ENCODE results near the gene ZNF774. TPM values are rescaled to one million over a fixed set of nuclear protein-coding genes. Genes with fewer than 3 reads are reported as not detected.

The ZNF774 gene
- total and polyA plus RNA-seq, 10 of the 15 experiments (the other 5 are each of a cell fraction or from before 2014, with no cell fraction given) = 0.35 to 2.5 (median 1.7) TPM

- TF ChIP-seq CTCF (IDR thresholded peaks at IDR 0.05 in 2 of 3, conservative IDR thresholded peaks at IDR 0.05 in 1 of 3; ENCODE audit: control insufficient read depth in 2 of 3, extremely low read depth in 1 of 3, insufficient read depth in 1 of 3, low read depth in 3 of 3, low read length in 3 of 3) = peak; percentile 98 to 99 (median 98); a peak in 5 of 6 replicates
Observed at GRCh38 chr15:90320062-90320884, 31.8 kb upstream of the ZNF774 start (continued).

GRCh38 chr15:90320885-90321278 lies 31.2 kb upstream of the ZNF774 start:
- no peaks in the 10 kb centered on the region for H3K9me3 ChIP-seq (replicated peaks; ENCODE audit: control insufficient read depth, insufficient read depth, low read length)
- SMC1A ChIA-PET (ENCODE audit: uncharacterized antibody, unreplicated experiment) = interaction anchor here (0.9 to 8.4 kb wide), 28 partner anchors 9 to 610 kb away, joined by 3 to 107 read pairs (median 6); no protein-coding TSS in a partner anchor
- intact Hi-C loops (cut with micrococcal nuclease; ENCODE audit: unreplicated experiment) (loop anchor here (1.0 to 10.0 kb wide), 6 partner anchors 101 to 611 kb away; partner anchors contain the start of gene HDDC3), in situ Hi-C loops (cut with MboI) (loop anchor here (5.0 kb wide), 1 partner anchor 566 kb away; no protein-coding TSS in a partner anchor)
- H3K27ac ChIP-seq (ENCODE audit: control insufficient read depth, insufficient read depth) = no peak overlapping the region
- RAD21 ChIA-PET (ENCODE audit: unreplicated experiment) = interaction anchor here (0.8 to 4.3 kb wide), 21 partner anchors 8 to 614 kb away, joined by 3 to 59 read pairs (median 6); partner anchors contain the start of gene UNC45A
- H3K4me3 ChIP-seq = no peak overlapping the region
- CTCF ChIA-PET = interaction anchor here (0.7 to 7.7 kb wide), 46 partner anchors 8 to 613 kb away, joined by 3 to 142 read pairs (median 7); partner anchors contain the start of genes HDDC3 and UNC45A
- POLR2A ChIA-PET = no interaction called here
- no peak overlapping the region for H3K9ac ChIP-seq (ENCODE audit: control insufficient read depth, insufficient read depth, low read length)
- no peaks in the 10 kb centered on the region for H3K27me3 ChIP-seq (replicated peaks in 1 of 2; ENCODE audit: control insufficient read depth in 2 of 2, insufficient read depth in 2 of 2, low read length in 1 of 2)
- 43% methylated on average over 1 of the region's 1 CpG for WGBS (ENCODE audit: insufficient coverage, insufficient replicate concordance, low lambda C conversion rate, missing lambda C conversion rate)
- ATAC-seq (no peak), FAIRE-seq (no peak), DNase-seq (ENCODE audit: low read depth, low spot score) (no peak)
- no peak overlapping the region for H3K4me2 ChIP-seq (ENCODE audit: control insufficient read depth, insufficient read depth)
- H2AFZ ChIP-seq (ENCODE audit: control insufficient read depth, low read depth, low read length) = no peak overlapping the region
- no peaks in the 10 kb centered on the region for H4K20me1 ChIP-seq (ENCODE audit: control insufficient read depth, insufficient read depth)
- no peaks in the 10 kb centered on the region for H3K4me1 ChIP-seq (ENCODE audit: control insufficient read depth, insufficient read depth, low read length)
- no peaks in the 10 kb centered on the region for H3K79me2 ChIP-seq (ENCODE audit: control insufficient read depth, insufficient read depth, low read length)
- BruUV-seq (replicated peaks) = no TSS peak
- H3K36me3 ChIP-seq (ENCODE audit: control insufficient read depth in 2 of 2, insufficient read depth in 2 of 2, low read length in 1 of 2) = no peaks in the 10 kb centered on the region
- no peak for TF ChIP-seq MEF2B (IDR thresholded peaks at IDR 0.05; ENCODE audit: partially characterized antibody, poor library complexity, severe bottlenecking)
- TF ChIP-seq FOXM1 (IDR thresholded peaks at IDR 0.05; ENCODE audit: low read depth, low read length) = no peak
- no peak for TF ChIP-seq CREB1 (IDR thresholded peaks at IDR 0.05; ENCODE audit: low read depth)
- TF ChIP-seq PBX3 (IDR thresholded peaks at IDR 0.05; ENCODE audit: insufficient replicate concordance, low read depth, low read length) = no peak
- TF ChIP-seq NR2C1 (IDR thresholded peaks at IDR 0.05) = no peak
- TF ChIP-seq ZNF687 (IDR thresholded peaks at IDR 0.05) = no peak
- no peak for TF ChIP-seq PAX8 (IDR thresholded peaks at IDR 0.05)
- TF ChIP-seq CHD1 (IDR thresholded peaks at IDR 0.05; ENCODE audit: low read depth, low read length) = no peak
- no peak for TF ChIP-seq WRNIP1 (IDR thresholded peaks at IDR 0.05; ENCODE audit: borderline replicate concordance, low read depth, low read length)
- no peak for TF ChIP-seq IRF5 (IDR thresholded peaks at IDR 0.05; ENCODE audit: borderline replicate concordance)
